Hepatic stellate cell (primary cell): ENCODE results near the gene CYP26B1.
"Not testable (repeated sequence)": the region's sequence is repeated elsewhere in the genome, so short reads cannot be mapped to it uniquely, and the experiment has no call there.

Source experiments
- DNase-seq: peaks from one replicate; pipeline ENCODE4 v3.0.0; 2011; ENCODE audit warnings: low spot score

Gene CYP26B1

GRCh38 chr2:72109291-72109690 lies 38.4 kb downstream of the CYP26B1 start:
- no peak for DNase-seq

DNA sequence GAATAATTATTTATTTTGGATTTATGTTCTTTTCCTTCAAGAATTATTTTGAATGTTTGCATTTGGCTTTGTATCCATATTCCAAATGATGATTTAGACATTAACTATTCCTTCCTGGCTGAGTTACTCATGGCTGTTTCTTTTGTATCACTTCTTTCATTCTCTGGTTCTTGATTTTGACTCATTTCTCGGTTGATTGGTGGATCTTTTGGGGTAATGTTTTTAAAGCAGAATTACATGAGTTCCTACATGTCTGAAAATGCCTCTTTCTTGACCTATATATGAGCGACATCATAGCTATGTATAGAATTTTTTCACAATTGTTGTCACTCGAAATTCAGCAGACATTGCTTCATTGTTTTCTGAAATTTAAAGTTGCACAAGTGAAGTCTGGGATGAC lies 39.5 kb downstream of the CYP26B1 start:
- DNase-seq, result no peak

DNA sequence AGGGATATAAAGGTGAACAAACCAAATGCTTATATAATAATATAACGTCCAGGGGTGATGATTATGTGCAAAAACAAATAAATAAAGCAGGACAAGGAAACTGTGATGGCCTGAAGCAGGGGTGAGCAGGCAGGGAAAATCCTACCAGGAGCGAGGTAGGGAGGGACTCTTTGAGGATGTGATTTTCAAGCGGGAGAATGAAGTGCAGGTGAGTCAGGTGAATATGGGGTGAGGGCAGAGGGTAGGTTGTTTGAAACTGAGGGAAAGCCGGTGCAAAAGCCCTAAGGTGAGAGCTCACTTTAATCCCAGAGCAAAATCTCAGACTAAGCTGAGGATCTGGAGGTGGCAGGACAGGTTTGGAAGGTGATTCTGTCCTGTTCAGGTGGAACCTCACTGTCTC lies 40.7 kb downstream of the CYP26B1 start:
- DNase-seq, result no peak

DNA sequence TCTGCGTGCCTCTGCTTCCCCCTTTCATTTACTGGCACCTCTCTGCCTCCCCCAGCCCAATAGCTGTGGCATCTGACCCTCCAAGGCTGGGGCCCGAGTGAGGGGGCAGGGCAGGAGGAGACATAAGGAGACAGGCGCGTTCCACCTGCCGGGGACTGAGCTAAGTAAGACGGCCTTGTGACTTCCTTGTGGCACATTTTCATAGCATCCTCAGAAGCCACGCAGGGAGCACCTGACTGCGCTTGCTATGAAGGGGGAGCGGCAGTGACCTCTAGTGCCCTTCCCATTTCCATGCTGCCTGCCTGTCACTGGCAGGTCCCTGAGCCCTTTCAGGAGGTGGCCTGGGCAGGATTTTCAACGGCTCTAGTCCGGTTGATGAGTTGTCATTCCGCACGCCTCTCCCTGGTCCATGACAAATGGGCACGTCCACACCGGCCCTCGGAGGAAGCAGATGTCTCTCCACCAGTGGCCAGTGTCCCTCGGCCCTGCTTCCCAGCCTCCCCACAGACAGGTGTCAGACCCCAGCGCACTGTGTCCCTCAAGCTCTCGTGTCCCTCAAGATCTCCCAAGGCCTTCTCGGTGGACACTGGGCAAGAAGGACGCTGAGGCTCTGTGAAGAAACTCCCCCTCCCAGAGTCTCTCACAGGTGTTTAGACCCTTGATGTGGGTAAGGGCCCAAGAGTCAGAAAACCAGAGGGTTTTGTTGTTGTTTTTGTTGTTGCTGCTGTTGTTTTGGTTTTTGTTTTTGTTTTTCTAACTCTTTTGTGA lies 42.7 kb downstream of the CYP26B1 start:
- DNase-seq, result no peak

- no peak for DNase-seq
Observed at GRCh38 chr2:72103690-72104089, 44.0 kb downstream of the CYP26B1 start.

- DNase-seq, result no peak
Observed at GRCh38 chr2:72103161-72103560, 44.5 kb downstream of the CYP26B1 start.

- DNase-seq, result no peak
Observed at GRCh38 chr2:72098935-72099334, 48.7 kb downstream of the CYP26B1 start.

DNA sequence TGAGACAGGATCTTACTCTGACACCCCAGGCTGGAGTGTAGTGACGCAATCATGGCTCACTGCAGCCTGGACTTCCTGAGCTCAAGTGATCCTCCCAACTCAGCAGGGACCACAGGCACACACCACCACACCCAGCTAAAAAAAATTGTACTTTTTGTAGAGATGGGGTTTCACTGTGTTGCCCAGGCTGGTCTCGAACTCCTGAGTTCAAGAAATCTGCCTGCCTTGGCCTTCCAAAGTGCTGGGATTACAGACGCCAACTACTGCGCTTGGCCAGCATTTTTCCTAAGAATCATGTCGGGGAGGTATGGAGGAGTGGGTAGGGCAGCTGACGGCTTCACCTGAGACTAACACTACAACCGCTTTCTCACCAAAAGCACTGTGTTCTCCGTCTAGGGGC lies 50.4 kb downstream of the CYP26B1 start:
- no peak for DNase-seq

DNA sequence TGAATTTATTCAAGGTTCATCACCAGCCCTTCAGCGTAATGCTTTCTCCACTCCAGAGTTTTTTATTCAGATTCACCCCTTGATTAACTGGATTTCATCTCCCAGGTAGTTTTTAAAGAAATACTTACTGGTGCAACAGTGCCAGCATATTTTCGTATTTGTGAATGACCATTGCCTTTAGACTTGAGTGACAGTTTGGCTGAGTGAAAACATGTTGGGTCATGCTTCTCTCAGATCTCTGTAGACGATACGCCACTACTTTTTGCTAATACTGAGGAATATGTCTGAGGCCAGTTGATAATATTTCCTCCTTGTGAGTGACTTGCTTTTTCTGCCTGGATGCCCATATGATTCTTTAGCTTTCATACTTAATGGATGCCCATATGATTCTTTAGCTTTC lies 51.5 kb downstream of the CYP26B1 start:
- no peak for DNase-seq

DNA sequence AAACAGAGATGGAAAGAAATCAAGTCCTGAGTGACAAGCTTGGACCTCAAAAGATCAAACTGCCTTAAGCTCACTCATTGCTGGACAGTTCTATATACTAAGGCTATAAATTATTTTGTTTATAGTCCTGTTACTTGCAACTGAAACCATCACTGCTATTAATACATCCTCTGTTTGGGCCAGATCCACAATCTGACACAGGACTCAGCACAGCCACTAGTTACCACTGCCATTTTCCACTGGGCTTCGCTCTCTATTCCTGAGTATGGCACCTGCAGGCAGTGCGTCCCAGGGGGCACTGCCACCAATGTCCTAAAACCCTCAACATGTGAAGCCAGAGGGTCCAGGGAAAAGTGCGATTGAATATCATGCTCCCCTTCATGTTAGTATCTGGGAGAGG lies 52.3 kb downstream of the CYP26B1 start:
- no peak for DNase-seq

DNA sequence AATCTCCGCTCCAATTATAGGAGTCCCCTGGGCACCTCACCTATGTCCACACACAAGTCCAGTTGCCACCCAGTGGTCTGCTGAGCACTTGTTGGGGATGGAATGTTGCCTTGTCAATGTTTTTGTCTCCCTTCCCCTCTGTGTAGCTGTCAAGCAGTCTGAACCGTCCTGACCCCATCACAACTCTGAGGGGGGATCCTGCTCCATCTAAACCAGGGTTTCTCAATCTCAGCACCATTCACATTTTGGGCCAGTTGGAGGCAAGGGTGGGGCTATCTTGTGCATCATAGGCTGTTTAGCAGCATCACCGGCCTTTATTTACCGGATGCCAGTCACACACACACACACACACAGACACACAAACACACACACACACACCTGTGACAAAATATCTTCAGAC lies 53.0 kb downstream of the CYP26B1 start:
- DNase-seq, result no peak

- DNase-seq, result no peak
Observed at GRCh38 chr2:72092111-72092510, 55.6 kb downstream of the CYP26B1 start.

DNA sequence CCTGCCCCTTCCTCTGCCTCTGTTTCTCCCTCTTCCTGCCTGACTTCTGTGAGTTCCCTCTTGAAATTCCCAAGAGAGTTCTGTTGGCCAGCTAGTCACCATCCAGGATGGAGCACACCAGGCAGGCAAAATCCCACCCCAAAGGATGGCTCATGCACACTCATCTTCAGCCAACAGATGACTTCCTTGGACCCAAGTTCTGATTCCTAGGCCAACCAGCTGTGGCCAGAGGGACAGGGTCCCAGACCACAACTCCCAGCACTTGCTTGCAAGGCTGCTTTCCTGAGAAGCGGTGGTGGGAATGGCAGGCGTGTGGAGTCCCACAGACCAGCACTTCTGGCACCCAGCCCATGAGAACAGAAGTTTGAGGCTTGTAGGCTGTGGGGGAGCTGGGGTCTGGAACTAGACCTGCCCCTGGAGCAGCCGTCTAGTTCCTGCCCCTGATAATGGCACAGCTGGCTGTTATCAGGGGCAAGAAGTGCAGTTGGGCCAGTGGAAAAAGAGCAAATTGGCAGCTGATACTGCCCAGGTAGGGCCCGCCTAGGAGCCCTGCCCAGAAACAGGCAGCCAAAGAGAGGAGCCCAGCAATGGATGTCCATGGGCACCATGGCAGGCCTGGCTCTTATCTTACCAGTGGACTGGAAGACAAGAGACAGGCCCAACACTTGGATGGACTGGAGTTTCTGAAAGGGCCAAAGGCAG lies 56.7 kb downstream of the CYP26B1 start:
- DNase-seq, result no peak

DNA sequence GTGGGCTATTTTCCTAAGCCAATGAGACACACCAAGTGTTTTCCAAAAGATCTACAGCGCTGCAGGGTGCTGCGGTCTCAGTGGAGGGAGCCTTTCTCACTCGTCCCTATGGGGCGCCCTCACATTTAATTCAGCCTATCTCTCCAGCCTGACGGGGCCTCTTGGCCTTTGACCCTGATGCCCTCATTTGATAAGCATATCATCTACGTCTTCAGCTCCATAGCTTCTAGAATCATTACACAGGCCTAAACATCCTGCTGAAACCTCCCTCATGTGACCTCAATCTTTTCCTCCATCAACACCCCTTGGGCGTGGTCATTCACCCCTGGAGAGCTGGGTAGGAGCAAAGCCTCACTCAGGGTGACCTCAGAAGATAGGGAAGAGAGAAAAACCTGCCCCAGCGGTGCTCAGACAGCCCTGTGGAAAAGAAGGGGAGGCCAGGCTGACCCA lies 57.4 kb downstream of the CYP26B1 start:
- DNase-seq, result no peak

- DNase-seq, result no peak
Observed at GRCh38 chr2:72089537-72089936, 58.1 kb downstream of the CYP26B1 start.

GRCh38 chr2:72089028-72089427 lies 58.6 kb downstream of the CYP26B1 start:
- no peak for DNase-seq

GRCh38 chr2:72086871-72087633 lies 60.6 kb downstream of the CYP26B1 start:
- DNase-seq, result not testable (repeated sequence)

GRCh38 chr2:72085513-72085912 lies 62.1 kb downstream of the CYP26B1 start:
- no peak for DNase-seq

GRCh38 chr2:72085036-72085435 lies 62.6 kb downstream of the CYP26B1 start:
- DNase-seq, result no peak

DNA sequence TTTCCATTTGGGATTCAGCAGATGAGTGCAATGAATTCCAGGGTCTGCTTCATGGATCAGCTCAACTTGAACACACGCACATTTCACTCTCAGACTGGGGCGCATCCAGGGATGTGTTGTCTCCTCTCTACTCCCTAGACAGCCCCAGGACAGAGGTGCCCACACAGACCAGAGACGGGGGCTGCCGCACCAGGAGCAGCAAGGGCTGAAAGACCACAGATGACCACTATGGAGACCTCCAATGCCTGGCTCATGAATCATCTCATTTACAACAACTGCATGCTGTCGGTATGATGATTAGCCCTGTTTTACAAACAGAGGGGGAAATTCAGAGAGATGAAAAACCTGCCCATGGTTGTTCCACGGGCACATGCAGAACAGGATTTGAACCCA lies 63.1 kb downstream of the CYP26B1 start:
- DNase-seq, result no peak

DNA sequence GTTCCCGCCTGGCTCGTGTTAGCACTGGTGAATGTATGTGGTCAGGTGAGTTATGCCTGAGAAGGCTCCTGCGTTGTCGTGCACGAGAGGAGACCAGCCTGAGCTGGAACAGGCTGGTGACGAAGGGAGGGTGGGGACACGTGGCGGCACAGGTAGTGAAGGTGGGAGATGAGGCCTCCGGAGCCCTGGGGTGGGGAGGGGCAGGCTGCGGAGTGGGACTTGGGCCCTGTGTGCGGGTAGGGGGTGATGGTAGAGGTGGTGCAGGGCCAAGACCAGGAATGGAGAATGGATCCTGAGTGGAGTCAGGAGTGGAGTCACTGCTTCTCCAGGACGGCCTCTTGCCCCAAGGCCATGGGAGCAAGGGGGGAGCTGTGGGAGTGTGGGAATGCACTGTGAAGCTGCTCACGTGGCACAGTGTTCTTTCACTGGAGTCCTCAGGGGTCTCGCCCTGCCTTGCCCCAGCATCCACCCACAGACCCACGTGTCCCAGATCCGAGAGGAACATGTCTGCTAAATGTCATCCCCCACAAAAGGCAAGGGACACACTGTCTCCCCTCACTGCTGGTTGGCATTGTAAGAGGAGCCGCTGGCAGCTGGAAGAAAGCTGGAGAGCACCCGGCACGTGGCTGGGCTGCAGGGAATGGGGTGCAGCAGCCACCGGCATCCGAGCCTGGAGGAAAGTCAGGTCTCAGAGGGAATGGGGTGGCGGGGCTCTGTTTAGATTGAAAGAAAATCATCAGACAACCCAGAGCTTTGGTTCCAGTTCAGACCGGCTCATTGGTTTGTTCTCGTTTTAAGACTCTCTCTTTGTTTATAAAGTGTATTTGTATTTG lies 63.7 kb downstream of the CYP26B1 start:
- DNase-seq, result no peak

GRCh38 chr2:72082887-72083286 lies 64.8 kb downstream of the CYP26B1 start:
- no peak for DNase-seq
